GM12878 (cell line): ENCODE measurements around the gene OXCT1.

Experiments used
- CTCF ChIP-seq, 3 experiments: IDR thresholded peaks in 2 of 3; conservative IDR thresholded peaks in 1 of 3; 2 replicates each; pipeline ENCODE4 v1.5.1; 2011; ENCODE audit warnings: low read depth in 3 of 3, low read length in 3 of 3, mild to moderate bottlenecking in 3 of 3, control low read depth in 2 of 3, moderate library complexity in 2 of 3, inconsistent platforms in 1 of 3, mixed read lengths in 1 of 3; ENCODE audit not compliant: control insufficient read depth in 2 of 3, insufficient read depth in 1 of 3; ENCODE audit errors: extremely low read depth in 1 of 3
- RAD21 ChIP-seq: IDR thresholded peaks from 2 replicates; pipeline ENCODE4 v1.6.1; 2011; ENCODE audit warnings: mild to moderate bottlenecking, low read depth, low read length, moderate library complexity; ENCODE audit not compliant: insufficient read depth

GRCh38 chr5:41768692-41769091, 101.5 kb downstream of the OXCT1 start:
- TF ChIP-seq RAD21 (no peak), CTCF (IDR thresholded peaks at IDR 0.05 in 2 of 3, conservative IDR thresholded peaks at IDR 0.05 in 1 of 3; ENCODE audit: control insufficient read depth in 2 of 3, extremely low read depth in 1 of 3, insufficient read depth in 1 of 3, low read depth in 3 of 3, low read length in 3 of 3) (no peak)
